CD8-positive, alpha-beta memory T cell (primary cell): Measurements from ENCODE around the gene CRY1. TPM values are rescaled to one million over a fixed set of nuclear protein-coding genes. Genes with fewer than 3 reads are reported as not detected.
"Not testable (repeated sequence)": the region's sequence is repeated elsewhere in the genome, so short reads cannot be mapped to it uniquely, and the experiment has no call there.

Experiments used
- CTCF ChIA-PET: fragments of 350-600 bp; sonication (Branson Sonifier 250); formaldehyde crosslinking; loops from one replicate; lab custom pipeline; 2021; ENCODE audit warnings: antibody characterized with exemption; lab: Charles Lee
- POLR2A ChIA-PET: fragments of 350-600 bp; sonication (Branson Sonifier 250); formaldehyde crosslinking; loops from one replicate; lab custom pipeline; 2021; ENCODE audit warnings: antibody characterized with exemption; lab: Charles Lee
- DNase-seq, 5 donors: peaks; one replicate each; pipeline versions ENCODE4 v3.0.0 to v3.0.0-alpha.2; 2020 to 2022; ENCODE audit warnings: mixed read lengths in 1 of 5
- H3K27ac ChIP-seq: one replicate; pipeline ENCODE4 v1.7.0; 2013; ENCODE audit warnings: low read depth, mild to moderate bottlenecking, low read length, moderate library complexity
- H3K27me3 ChIP-seq: 2 replicates; pipeline ENCODE4 v1.7.0; 2013; ENCODE audit warnings: low read length, mild to moderate bottlenecking; ENCODE audit not compliant: insufficient read depth, poor library complexity, severe bottlenecking
- H3K36me3 ChIP-seq: 2 replicates; pipeline ENCODE4 v1.7.0; 2013; ENCODE audit warnings: mild to moderate bottlenecking, low read length, moderate library complexity; ENCODE audit not compliant: insufficient read depth
- H3K4me1 ChIP-seq: 2 replicates; pipeline ENCODE4 v1.7.0; 2013; ENCODE audit warnings: mild to moderate bottlenecking, low read length, moderate library complexity; ENCODE audit not compliant: insufficient read depth
- H3K4me3 ChIP-seq: 2 replicates; pipeline ENCODE4 v1.7.0; 2013; ENCODE audit warnings: mild to moderate bottlenecking, low read length
- H3K9me3 ChIP-seq: 2 replicates; pipeline ENCODE4 v1.7.0; 2013; ENCODE audit warnings: mild to moderate bottlenecking, low read length
- H3K27ac Mint-ChIP-seq, 8 donors: one replicate each; pipeline ENCODE4 v1.8.0; 2020 to 2021; ENCODE audit warnings: mixed read lengths in 8 of 8, mild to moderate bottlenecking in 6 of 8, inconsistent platforms in 3 of 8, moderate library complexity in 3 of 8
- H3K27me3 Mint-ChIP-seq, 2 donors: one replicate each; pipeline ENCODE4 v1.8.0; 2020 to 2021; ENCODE audit warnings: mixed read lengths in 2 of 2, mild to moderate bottlenecking in 1 of 2, moderate library complexity in 1 of 2
- H3K36me3 Mint-ChIP-seq, 3 donors: one replicate each; pipeline ENCODE4 v1.8.0; 2020 to 2021; ENCODE audit warnings: mixed read lengths in 3 of 3, inconsistent platforms in 1 of 3, mild to moderate bottlenecking in 1 of 3
- H3K4me1 Mint-ChIP-seq, 3 donors: one replicate each; pipeline ENCODE4 v1.8.0; 2020 to 2021; ENCODE audit warnings: mixed read lengths in 3 of 3, inconsistent platforms in 1 of 3, mild to moderate bottlenecking in 1 of 3
- H3K4me3 Mint-ChIP-seq, 7 donors: one replicate each; pipeline ENCODE4 v1.8.0; 2020 to 2021; ENCODE audit warnings: mixed read lengths in 7 of 7, mild to moderate bottlenecking in 6 of 7, moderate library complexity in 4 of 7, inconsistent platforms in 2 of 7
- H3K9me3 Mint-ChIP-seq, 5 donors: one replicate each; pipeline ENCODE4 v1.8.0; 2020 to 2022; ENCODE audit warnings: mixed read lengths in 5 of 5, mild to moderate bottlenecking in 3 of 5, moderate library complexity in 2 of 5, inconsistent platforms in 1 of 5
- polyA plus RNA-seq: library from polyadenylated mRNA; unstranded; fragments of 300-500 nt; fragmentation: Illumina TruSeq; gene quantifications from one replicate; pipeline ENCODE4 v1.2.3, GENCODE V29; 2021
- total RNA-seq, 2 experiments: library from RNA; stranded (reverse); gene quantifications; one replicate each; pipeline ENCODE4 v1.2.3, GENCODE V29; 2021

Gene CRY1
- total and polyA plus RNA-seq, 3 experiments from 2014 or later, result 29.0 to 38.8 (median 36.6) TPM

DNA sequence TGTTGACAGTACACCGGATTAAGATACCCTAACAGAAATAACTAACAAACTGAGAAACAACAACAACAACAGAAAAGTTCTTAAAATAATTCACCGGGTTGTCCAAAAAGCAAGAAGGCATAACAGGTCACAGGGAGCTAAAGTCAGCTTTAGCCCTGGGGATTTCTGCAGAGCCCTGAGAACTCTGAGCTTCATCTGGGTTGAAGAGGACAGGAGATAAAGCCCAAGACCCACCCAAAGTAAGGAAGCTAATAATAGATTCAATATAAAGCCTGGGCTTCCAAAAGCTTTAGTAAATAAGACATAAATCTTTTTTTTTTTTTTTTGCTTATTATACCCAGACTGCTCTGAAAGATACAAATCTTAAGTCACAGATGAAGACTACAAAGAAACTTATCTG lies 62.3 kb downstream of the CRY1 start:
- H3K4me3 Mint-ChIP-seq, result peak overlapping the region in 1 of 7 donors; percentile 2
- CTCF ChIA-PET, result interaction anchor here (0.9 kb wide), 1 partner anchor 17 kb away, joined by 7 read pairs; no protein-coding TSS in a partner anchor

GRCh38 chr12:107029081-107029480 lies 64.3 kb downstream of the CRY1 start:
- Histone ChIP-seq H3K36me3 (no peaks in the 10 kb centered on the region), H3K9me3 (no peaks in the 10 kb centered on the region), H3K27ac (no peak overlapping the region), H3K27me3 (no peaks in the 10 kb centered on the region), H3K4me1 (peaks cover 13% of the 10 kb centered on the region), H3K4me3 (no peak overlapping the region)
- DNase-seq, result no peak
- CTCF ChIA-PET, result no interaction called here
- H3K4me1 Mint-ChIP-seq, result peaks cover 53 to 74% (median 65%) of the 10 kb centered on the region in 3 donors
- H3K9me3 Mint-ChIP-seq, result no peaks in the 10 kb centered on the region
- no peaks in the 10 kb centered on the region for H3K27me3 Mint-ChIP-seq
- no peaks in the 10 kb centered on the region for H3K36me3 Mint-ChIP-seq
- H3K27ac Mint-ChIP-seq, result peak overlapping the region; percentile 45 to 100 (median 81)
- POLR2A ChIA-PET, result no interaction called here
- H3K4me3 Mint-ChIP-seq, result peak overlapping the region in 2 of 7 donors; percentile 32 to 70

More for the DNA sequence above, 62.3 kb downstream of the CRY1 start:
- H3K27me3 ChIP-seq, result no peaks in the 10 kb centered on the region
- Mint-ChIP-seq H3K9me3 (no peaks in the 10 kb centered on the region), H3K4me1 (peaks cover 48 to 69% (median 64%) of the 10 kb centered on the region in 3 donors), H3K36me3 (peaks cover 0 to 6% (median 4%) of the 10 kb centered on the region in 3 donors), H3K27ac (peak overlapping the region; percentile 36 to 100 (median 92)), H3K27me3 (no peaks in the 10 kb centered on the region)
- peaks cover 13% of the 10 kb centered on the region for H3K4me1 ChIP-seq
- H3K9me3 ChIP-seq, result no peaks in the 10 kb centered on the region
- no peak overlapping the region for H3K4me3 ChIP-seq
- POLR2A ChIA-PET, result no interaction called here
- no peaks in the 10 kb centered on the region for H3K36me3 ChIP-seq
- no peak for DNase-seq
- H3K27ac ChIP-seq, result no peak overlapping the region

DNA sequence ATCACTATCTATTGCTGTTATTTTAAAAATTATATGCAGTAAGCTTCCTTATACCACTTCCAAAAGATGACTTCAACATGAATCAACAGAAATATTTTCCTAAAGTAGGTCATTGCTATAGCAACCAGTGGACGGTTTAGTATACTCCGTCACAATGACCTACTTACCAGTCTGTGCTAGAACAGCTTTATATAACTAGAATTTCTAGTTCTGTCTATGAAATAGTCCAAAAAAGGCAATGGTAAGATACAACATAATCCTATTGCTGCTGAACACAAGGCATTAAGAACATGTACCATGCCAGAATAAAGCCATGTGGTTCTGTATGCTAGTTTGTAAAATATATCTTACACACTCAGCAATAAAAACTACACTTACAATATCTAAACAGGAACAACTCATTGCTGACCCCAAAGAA lies 65.7 kb downstream of the CRY1 start:
- H3K27me3 Mint-ChIP-seq, result no peaks in the 10 kb centered on the region
- CTCF ChIA-PET, result no interaction called here
- H3K4me1 Mint-ChIP-seq, result peaks cover 56 to 82% (median 67%) of the 10 kb centered on the region in 3 donors
- Histone ChIP-seq H3K36me3 (no peaks in the 10 kb centered on the region), H3K4me3 (no peak overlapping the region), H3K27ac (peak overlapping the region; percentile 86), H3K4me1 (peaks cover 13% of the 10 kb centered on the region), H3K9me3 (no peaks in the 10 kb centered on the region), H3K27me3 (no peaks in the 10 kb centered on the region)
- POLR2A ChIA-PET, result interaction anchor here (0.7 to 1.1 kb wide), 3 partner anchors 14 to 72 kb away, joined by 3 to 10 read pairs (median 4); partner anchors contain the start of genes CRY1 and TMEM263
- DNase-seq, result peak in 3 of 5 donors; percentile 9 to 82 (median 36)
- H3K27ac Mint-ChIP-seq, result peak overlapping the region; percentile 39 to 100 (median 96)
- H3K36me3 Mint-ChIP-seq, result no peaks in the 10 kb centered on the region
- H3K9me3 Mint-ChIP-seq, result no peaks in the 10 kb centered on the region
- peak overlapping the region; percentile 14 to 78 (median 63) for H3K4me3 Mint-ChIP-seq

GRCh38 chr12:107026806-107027635 lies 66.3 kb downstream of the CRY1 start:
- no peaks in the 10 kb centered on the region for H3K9me3 ChIP-seq
- CTCF ChIA-PET, result no interaction called here
- peak overlapping the region; percentile 86 for H3K27ac ChIP-seq
- H3K27ac Mint-ChIP-seq, result peak overlapping the region; percentile 39 to 100 (median 96)
- H3K27me3 ChIP-seq, result no peaks in the 10 kb centered on the region
- H3K27me3 Mint-ChIP-seq, result no peaks in the 10 kb centered on the region
- H3K4me3 Mint-ChIP-seq, result peak overlapping the region; percentile 14 to 78 (median 63)
- H3K4me1 Mint-ChIP-seq, result peaks cover 52 to 78% (median 67%) of the 10 kb centered on the region in 3 donors
- H3K4me3 ChIP-seq, result no peak overlapping the region
- H3K36me3 ChIP-seq, result no peaks in the 10 kb centered on the region
- no peaks in the 10 kb centered on the region for H3K9me3 Mint-ChIP-seq
- H3K36me3 Mint-ChIP-seq, result no peaks in the 10 kb centered on the region
- peaks cover 13% of the 10 kb centered on the region for H3K4me1 ChIP-seq
- no peak for DNase-seq
- POLR2A ChIA-PET, result interaction anchor here (0.7 to 1.1 kb wide), 3 partner anchors 13 to 71 kb away, joined by 3 to 10 read pairs (median 4); partner anchors contain the start of genes CRY1 and TMEM263

GRCh38 chr12:107026356-107026755 lies 67.0 kb downstream of the CRY1 start:
- H3K36me3 Mint-ChIP-seq, DNase-seq, H3K4me3 Mint-ChIP-seq, POLR2A ChIA-PET, H3K9me3 Mint-ChIP-seq, H3K36me3 ChIP-seq, H3K27me3 Mint-ChIP-seq, H3K4me3 ChIP-seq, H3K9me3 ChIP-seq, H3K27me3 ChIP-seq, CTCF ChIA-PET: not testable (repeated sequence)
- H3K27ac Mint-ChIP-seq, result peak overlapping the region; percentile 39 to 100 (median 96)
- Histone ChIP-seq H3K27ac (peak overlapping the region; percentile 86), H3K4me1 (peaks cover 13% of the 10 kb centered on the region)
- H3K4me1 Mint-ChIP-seq, result peaks cover 48 to 73% (median 62%) of the 10 kb centered on the region in 3 donors

DNA sequence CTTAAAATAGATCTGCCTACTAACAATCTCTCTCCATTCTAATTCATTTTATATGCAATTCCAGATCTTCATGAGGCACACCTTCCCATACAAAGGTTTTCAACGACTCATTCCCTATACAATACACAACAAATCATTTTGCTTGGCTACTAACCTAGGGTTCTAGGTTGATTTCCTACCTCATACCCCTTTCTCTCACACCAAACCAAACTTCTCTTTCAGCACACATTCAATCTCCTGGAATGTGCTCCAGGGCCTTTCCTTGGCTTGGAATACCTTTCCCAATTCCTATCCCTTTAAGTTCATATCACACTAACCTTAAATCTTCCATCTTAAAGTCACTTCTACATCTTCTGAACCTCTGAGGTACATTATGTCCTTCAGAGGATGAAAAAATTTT lies 67.7 kb downstream of the CRY1 start:
- peaks cover 44 to 67% (median 55%) of the 10 kb centered on the region in 3 donors for H3K4me1 Mint-ChIP-seq
- H3K9me3 ChIP-seq, result no peaks in the 10 kb centered on the region
- H3K36me3 Mint-ChIP-seq, result peaks cover 5 to 8% (median 7%) of the 10 kb centered on the region in 3 donors
- no peaks in the 10 kb centered on the region for H3K27me3 Mint-ChIP-seq
- H3K9me3 Mint-ChIP-seq, result no peaks in the 10 kb centered on the region
- no peaks in the 10 kb centered on the region for H3K36me3 ChIP-seq
- H3K4me3 ChIP-seq, result no peak overlapping the region
- H3K4me1 ChIP-seq, result peaks cover 13% of the 10 kb centered on the region
- CTCF ChIA-PET, result no interaction called here
- peak overlapping the region in 7 of 8 donors; percentile 37 to 94 (median 86) for H3K27ac Mint-ChIP-seq
- no peaks in the 10 kb centered on the region for H3K27me3 ChIP-seq
- no peak overlapping the region for H3K27ac ChIP-seq
- H3K4me3 Mint-ChIP-seq, result no peak overlapping the region
- no peak for DNase-seq
- POLR2A ChIA-PET, result no interaction called here

GRCh38 chr12:107019546-107019945 lies 73.8 kb downstream of the CRY1 start:
- POLR2A ChIA-PET, result interaction anchor here (0.6 kb wide), 1 partner anchor 50 kb away, joined by 3 read pairs; no protein-coding TSS in a partner anchor
- Mint-ChIP-seq H3K4me1 (peaks cover 3 to 16% (median 5%) of the 10 kb centered on the region in 3 donors), H3K9me3 (no peaks in the 10 kb centered on the region), H3K27me3 (no peaks in the 10 kb centered on the region), H3K4me3 (no peak overlapping the region), H3K36me3 (peaks cover 19 to 33% (median 20%) of the 10 kb centered on the region in 3 donors), H3K27ac (no peak overlapping the region)
- no peak for DNase-seq
- no peaks in the 10 kb centered on the region for H3K27me3 ChIP-seq
- no peaks in the 10 kb centered on the region for H3K4me1 ChIP-seq
- CTCF ChIA-PET, result no interaction called here
- no peak overlapping the region for H3K27ac ChIP-seq
- no peaks in the 10 kb centered on the region for H3K9me3 ChIP-seq
- no peaks in the 10 kb centered on the region for H3K36me3 ChIP-seq
- H3K4me3 ChIP-seq, result no peak overlapping the region

GRCh38 chr12:107017042-107017441 lies 76.3 kb downstream of the CRY1 start:
- Mint-ChIP-seq H3K27ac (peak overlapping the region in 3 of 8 donors; percentile 1 to 86 (median 11)), H3K4me1 (peaks cover 0 to 4% (median 2%) of the 10 kb centered on the region in 3 donors), H3K9me3 (no peaks in the 10 kb centered on the region), H3K36me3 (peaks cover 20 to 41% (median 21%) of the 10 kb centered on the region in 3 donors), H3K4me3 (no peak overlapping the region), H3K27me3 (no peaks in the 10 kb centered on the region)
- no peak overlapping the region for H3K27ac ChIP-seq
- no peak for DNase-seq
- H3K27me3 ChIP-seq, result no peaks in the 10 kb centered on the region
- ChIA-PET CTCF (no interaction called here), POLR2A (interaction anchor here (0.5 to 0.6 kb wide), 2 partner anchors 10 to 627 kb away, joined by 6 to 13 read pairs; no protein-coding TSS in a partner anchor)
- no peaks in the 10 kb centered on the region for H3K4me1 ChIP-seq
- H3K9me3 ChIP-seq, result no peaks in the 10 kb centered on the region
- H3K4me3 ChIP-seq, result no peak overlapping the region
- no peaks in the 10 kb centered on the region for H3K36me3 ChIP-seq
